ENCODE data around the gene DENND1C. TPM values are rescaled to one million over a fixed set of nuclear protein-coding genes. Genes with fewer than 3 reads are reported as not detected.

The DENND1C gene
- total and polyA plus RNA-seq, 2 of the 8 experiments (the other 6 are each of a cell fraction or from before 2014, with no cell fraction given): 3.6 to 4.0 TPM

DNA sequence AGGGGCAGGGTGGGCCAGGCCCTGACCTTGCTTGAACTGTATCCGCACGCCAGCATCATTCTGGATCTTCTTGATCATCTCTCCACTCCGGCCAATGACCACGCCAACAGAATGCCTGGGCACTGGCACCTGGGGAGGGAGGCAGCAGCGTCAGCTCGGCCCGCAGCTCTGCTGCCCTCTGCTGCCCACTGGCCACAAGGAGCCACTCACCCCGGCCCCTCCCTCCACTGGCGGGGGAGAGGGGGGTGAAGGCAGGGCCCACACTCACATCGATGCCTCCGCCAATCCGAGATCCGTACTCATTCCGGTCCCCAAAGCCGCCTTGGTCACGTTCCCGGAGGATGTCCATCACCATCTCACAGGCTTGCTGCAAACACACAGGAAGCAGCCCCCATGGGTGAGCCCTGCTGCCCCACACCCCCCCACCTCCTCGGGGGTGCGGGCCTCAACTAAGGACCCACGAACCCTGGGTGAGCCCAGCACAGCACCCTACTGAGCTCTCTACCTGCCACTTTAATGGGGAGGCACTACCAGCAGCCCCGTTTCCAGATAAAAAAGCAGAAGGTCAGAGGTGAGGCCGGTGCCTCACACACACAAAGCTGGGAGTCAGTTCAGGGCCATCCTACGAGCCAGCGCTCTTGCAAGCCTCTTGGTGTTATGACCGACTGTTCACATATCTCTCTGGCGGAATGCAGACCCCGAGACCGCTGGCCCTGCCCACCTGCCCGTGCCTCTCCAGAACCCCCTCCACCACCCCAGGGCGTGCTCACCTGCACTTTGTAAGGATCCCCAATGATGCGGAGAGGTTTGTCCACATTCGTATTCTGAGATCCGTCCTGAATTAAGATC, 63.6 kb downstream of the DENND1C start:
- Histone ChIP-seq H2AFZ (ENCODE audit: low read length) (no peak overlapping the region), H2BK120ac (replicated peaks; ENCODE audit: low read depth, low read length) (no peak overlapping the region), H2BK20ac (ENCODE audit: low read length) (no peak overlapping the region), H3K23me2 (ENCODE audit: low read depth, low read length) (no peaks in the 10 kb centered on the region), H3K79me2 (ENCODE audit: control insufficient read depth in 1 of 2, insufficient read depth in 2 of 2, low read length in 2 of 2) (peaks cover 22 to 56% of the 10 kb centered on the region in 2 experiments), H3K9me3 (ENCODE audit: insufficient read depth in 2 of 2, low read depth in 1 of 2, low read length in 1 of 2) (no peaks in the 10 kb centered on the region), H3K14ac (ENCODE audit: insufficient read length) (no peak overlapping the region), H4K20me1 (replicated peaks in 1 of 2; ENCODE audit: control insufficient read depth in 1 of 2, insufficient read depth in 2 of 2, low read length in 2 of 2) (peaks cover 44 to 67% of the 10 kb centered on the region in 2 experiments), H3K4me2 (ENCODE audit: insufficient read depth in 1 of 2, low read depth in 2 of 2, low read length in 2 of 2) (no peak overlapping the region), H3K27me3 (replicated peaks in 1 of 4; ENCODE audit: control insufficient read depth in 3 of 4, extremely low read depth in 1 of 4, insufficient read depth in 3 of 4, low read length in 3 of 4) (no peaks in the 10 kb centered on the region), H3K27ac (ENCODE audit: low read depth, low read length) (no peak overlapping the region), H3K56ac (replicated peaks; ENCODE audit: insufficient read length, low read depth, low read length) (no peak overlapping the region), H3K18ac (ENCODE audit: extremely low read depth, low read length) (no peak overlapping the region), H4K5ac (ENCODE audit: insufficient read length, low read depth, low read length) (no peak overlapping the region), H2BK5ac (ENCODE audit: low read depth, low read length) (no peak overlapping the region; the same call in 1 of the 2 replicates), H2BK12ac (ENCODE audit: low read depth, low read length) (no peak overlapping the region), H2AK5ac (ENCODE audit: low read depth, low read length) (no peak overlapping the region), H3K9ac (replicated peaks in 1 of 4; ENCODE audit: extremely low read depth in 1 of 4, low read depth in 3 of 4, low read length in 3 of 4) (no peak overlapping the region), H4K91ac (replicated peaks; ENCODE audit: insufficient read length, low read length) (no peak overlapping the region), H3K4me3 (ENCODE audit: extremely low read depth in 1 of 4, insufficient read depth in 2 of 4, low read depth in 3 of 4, low read length in 4 of 4) (no peak overlapping the region), H4K8ac (ENCODE audit: extremely low read depth, insufficient read depth, low read length) (peak overlapping the region; percentile 35; the same call in 1 of the 2 replicates), H2BK15ac (ENCODE audit: low read length) (no peak overlapping the region), H3K36me3 (ENCODE audit: control insufficient read depth in 2 of 4, insufficient read depth in 4 of 4, low read length in 3 of 4) (peaks cover 51 to 90% (median 78%) of the 10 kb centered on the region in 4 experiments), H3K23ac (ENCODE audit: insufficient read length) (no peak overlapping the region), H3K4ac (replicated peaks; ENCODE audit: insufficient read length, low read depth, low read length) (no peak overlapping the region), H3K79me1 (ENCODE audit: low read depth, low read length) (peaks cover 20% of the 10 kb centered on the region), H3K4me1 (replicated peaks in 1 of 4; ENCODE audit: control insufficient read depth in 3 of 4, insufficient read depth in 4 of 4, low read length in 3 of 4) (peaks cover 0 to 4% (median 0%) of the 10 kb centered on the region in 4 experiments; a peak in 3 of 7 replicates)
- CTCF ChIA-PET (ENCODE audit: partially characterized antibody): interaction anchor here (0.6 to 1.4 kb wide), 5 partner anchors 9 to 228 kb away, joined by 3 to 5 read pairs (median 3); no protein-coding TSS in a partner anchor
- DNase-seq (ENCODE audit: low read depth in 1 of 2, low spot score in 2 of 2) (peak in 1 of 2 experiments; percentile 65), FAIRE-seq (no peak)
- POLR2A ChIA-PET (ENCODE audit: partially characterized antibody): interaction anchor here (0.8 to 1.5 kb wide), 8 partner anchors 14 to 209 kb away, joined by 3 to 6 read pairs (median 3); partner anchors contain the start of genes ALKBH7 and CRB3
- 91% methylated on average over 23 of the region's 33 CpGs; no CpG with 5 or more reads in 1 of the 2 experiments for WGBS, 2 experiments (ENCODE audit: extremely low coverage in 1 of 2, insufficient coverage in 1 of 2, insufficient read length in 1 of 2, insufficient replicate concordance in 2 of 2, low coverage in 1 of 2, low lambda C conversion rate in 2 of 2, missing lambda C conversion rate in 1 of 2)
- TF ChIP-seq SUZ12 (IDR thresholded peaks at IDR 0.05; ENCODE audit: low read length) (no peak), RAD21 (IDR thresholded peaks at IDR 0.05 in 1 of 2, conservative IDR thresholded peaks at IDR 0.05 in 1 of 2; ENCODE audit: low read depth in 2 of 2, low read length in 2 of 2) (peak; percentile 20 to 46; a peak in 2 of 4 replicates), POLR2A (IDR thresholded peaks at IDR 0.05; ENCODE audit: control extremely low read depth in 1 of 2, low read depth in 2 of 2, low read length in 2 of 2) (peak in 1 of 2 experiments; percentile 53; a peak in 1 of 3 replicates), EP300 (IDR thresholded peaks at IDR 0.05; ENCODE audit: borderline replicate concordance in 1 of 2, low read depth in 2 of 2, low read length in 2 of 2) (no peak), SP4 (IDR thresholded peaks at IDR 0.05; ENCODE audit: low read length) (no peak), SP2 (IDR thresholded peaks at IDR 0.05; ENCODE audit: low read length) (no peak), RBBP5 (IDR thresholded peaks at IDR 0.05; ENCODE audit: borderline replicate concordance, low read depth, low read length) (no peak)
- TF ChIP-seq, protein P1, sequence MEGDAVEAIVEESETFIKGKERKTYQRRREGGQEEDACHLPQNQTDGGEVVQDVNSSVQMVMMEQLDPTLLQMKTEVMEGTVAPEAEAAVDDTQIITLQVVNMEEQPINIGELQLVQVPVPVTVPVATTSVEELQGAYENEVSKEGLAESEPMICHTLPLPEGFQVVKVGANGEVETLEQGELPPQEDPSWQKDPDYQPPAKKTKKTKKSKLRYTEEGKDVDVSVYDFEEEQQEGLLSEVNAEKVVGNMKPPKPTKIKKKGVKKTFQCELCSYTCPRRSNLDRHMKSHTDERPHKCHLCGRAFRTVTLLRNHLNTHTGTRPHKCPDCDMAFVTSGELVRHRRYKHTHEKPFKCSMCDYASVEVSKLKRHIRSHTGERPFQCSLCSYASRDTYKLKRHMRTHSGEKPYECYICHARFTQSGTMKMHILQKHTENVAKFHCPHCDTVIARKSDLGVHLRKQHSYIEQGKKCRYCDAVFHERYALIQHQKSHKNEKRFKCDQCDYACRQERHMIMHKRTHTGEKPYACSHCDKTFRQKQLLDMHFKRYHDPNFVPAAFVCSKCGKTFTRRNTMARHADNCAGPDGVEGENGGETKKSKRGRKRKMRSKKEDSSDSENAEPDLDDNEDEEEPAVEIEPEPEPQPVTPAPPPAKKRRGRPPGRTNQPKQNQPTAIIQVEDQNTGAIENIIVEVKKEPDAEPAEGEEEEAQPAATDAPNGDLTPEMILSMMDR (IDR thresholded peaks at IDR 0.05; ENCODE audit: control extremely low read depth in 1 of 3, insufficient read depth in 1 of 3, low read depth in 1 of 3, low read length in 3 of 3): peak; percentile 43 to 69 (median 60)
